ENCODE results near the gene JMJD4.

Gene JMJD4

DNA sequence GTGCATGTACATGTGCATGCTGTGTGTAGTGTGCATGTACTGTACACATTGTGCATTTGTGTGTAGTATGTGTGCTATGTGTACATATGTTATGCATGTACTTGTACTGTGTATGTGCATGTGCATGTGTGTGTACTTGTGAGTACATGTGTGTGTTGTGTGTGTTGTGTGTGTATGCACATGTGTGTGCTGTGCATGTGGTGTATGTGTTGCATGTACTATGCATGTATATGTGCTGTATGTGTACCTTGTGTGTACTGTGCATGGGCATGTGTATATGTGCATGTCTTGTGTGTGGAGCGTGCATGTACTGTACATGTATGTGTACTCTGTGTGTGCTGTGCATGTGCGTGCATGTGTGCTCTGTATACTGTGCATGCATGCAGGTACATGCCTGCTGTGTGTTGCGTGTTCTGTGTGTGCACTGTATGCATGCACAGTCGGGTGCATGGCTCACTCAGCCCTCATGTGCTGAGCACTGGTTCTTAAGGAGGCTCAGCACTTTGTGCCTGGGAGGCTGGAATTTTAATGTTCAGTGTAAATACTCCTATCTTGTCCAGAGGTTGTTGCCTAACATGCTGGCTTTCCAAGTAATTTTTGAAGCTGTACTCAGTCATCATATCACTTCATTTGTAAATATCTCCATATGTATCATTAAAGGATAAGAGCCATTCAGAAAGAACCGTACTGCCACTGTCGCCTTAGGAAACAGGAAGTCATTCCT is 32.5 kb upstream of the JMJD4 start:
- peaks cover 3% of the 10 kb centered on the region for H3K4me1 ChIP-seq (ENCODE audit: control insufficient read depth, insufficient read depth, low read length)
- no peak overlapping the region for H3K9ac ChIP-seq (ENCODE audit: low read length)
- H3K27me3 ChIP-seq (replicated peaks; ENCODE audit: control insufficient read depth, insufficient read depth, low read length): no peaks in the 10 kb centered on the region
- no peaks in the 10 kb centered on the region for H3K9me3 ChIP-seq (ENCODE audit: control insufficient read depth, low read length)
- no peak overlapping the region for H3K4me3 ChIP-seq (ENCODE audit: low read length)
- no peak for DNase-seq (ENCODE audit: low read depth)
- H3K36me3 ChIP-seq (ENCODE audit: control insufficient read depth, insufficient read depth, low read length, severe bottlenecking): peaks cover 44% of the 10 kb centered on the region

DNA sequence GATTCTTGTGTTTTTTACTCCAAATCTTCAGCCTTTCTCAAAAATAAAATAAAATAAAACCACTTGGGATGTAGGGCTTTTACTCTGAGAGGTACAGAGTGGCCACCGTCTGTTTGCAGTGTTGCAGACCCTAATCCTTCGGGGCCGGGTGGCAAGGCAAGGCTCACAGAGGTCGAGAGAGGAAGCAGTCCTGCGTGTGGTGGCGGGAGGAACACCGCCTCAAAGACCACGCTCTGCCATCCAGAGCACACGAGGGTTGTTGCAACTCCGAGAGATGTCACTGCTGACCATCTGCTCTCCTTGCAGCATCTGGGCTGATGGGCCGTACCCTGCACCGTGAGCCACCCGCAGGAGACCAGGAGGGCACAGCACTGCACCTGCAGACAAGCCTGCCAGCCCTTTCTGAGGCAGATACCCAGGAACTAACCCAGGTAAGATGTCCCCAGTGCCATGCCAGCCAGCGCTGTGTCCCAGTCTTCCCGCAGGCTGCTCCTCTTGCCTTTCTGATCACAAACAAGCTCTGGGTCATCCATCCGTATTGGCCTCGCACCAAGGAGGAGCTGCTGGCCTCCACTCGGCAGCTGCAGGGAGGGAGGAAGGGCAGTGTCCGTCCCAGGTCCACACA is 31.7 kb upstream of the JMJD4 start:
- H3K4me1 ChIP-seq (ENCODE audit: control insufficient read depth, insufficient read depth, low read length): peaks cover 4% of the 10 kb centered on the region
- no peak overlapping the region for H3K9ac ChIP-seq (ENCODE audit: low read length)
- no peak for DNase-seq (ENCODE audit: low read depth)
- no peaks in the 10 kb centered on the region for H3K9me3 ChIP-seq (ENCODE audit: control insufficient read depth, low read length)
- peaks cover 38% of the 10 kb centered on the region for H3K36me3 ChIP-seq (ENCODE audit: control insufficient read depth, insufficient read depth, low read length, severe bottlenecking)
- no peak overlapping the region for H3K4me3 ChIP-seq (ENCODE audit: low read length)
- H3K27me3 ChIP-seq (replicated peaks; ENCODE audit: control insufficient read depth, insufficient read depth, low read length): no peaks in the 10 kb centered on the region

DNA sequence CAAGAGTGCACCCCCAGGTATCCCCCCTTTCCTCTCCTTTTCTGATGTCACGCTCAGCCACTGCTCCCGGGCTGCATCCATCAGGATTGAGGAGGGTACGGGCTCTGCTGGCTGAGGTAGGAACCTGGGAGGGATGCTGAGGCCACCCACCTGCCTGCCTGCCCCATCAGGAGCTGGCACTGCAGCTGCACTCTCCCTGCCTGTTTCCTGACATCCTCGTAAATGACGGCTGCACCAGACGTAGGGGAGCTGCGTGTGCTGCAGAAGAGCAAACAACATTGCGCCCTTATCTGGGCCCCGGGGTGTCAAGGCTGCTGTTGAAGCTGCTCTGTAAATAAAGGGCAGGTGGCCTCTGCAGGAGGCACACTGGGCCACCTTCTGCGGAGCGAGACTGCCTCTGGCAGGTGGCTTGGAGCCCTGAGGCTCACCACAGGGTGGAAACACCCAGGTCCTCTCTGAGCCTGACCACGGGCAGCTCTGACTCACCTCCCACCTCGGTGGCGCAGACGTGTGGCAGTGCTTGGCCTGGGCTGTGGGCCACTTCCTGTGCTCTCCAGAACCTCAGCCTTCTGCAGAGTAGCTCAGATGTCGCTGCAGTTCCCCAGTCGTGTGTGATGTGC is 31.0 kb upstream of the JMJD4 start:
- no peak overlapping the region for H3K9ac ChIP-seq (ENCODE audit: low read length)
- H3K4me1 ChIP-seq (ENCODE audit: control insufficient read depth, insufficient read depth, low read length): peaks cover 4% of the 10 kb centered on the region
- H3K9me3 ChIP-seq (ENCODE audit: control insufficient read depth, low read length): no peaks in the 10 kb centered on the region
- no peak overlapping the region for H3K4me3 ChIP-seq (ENCODE audit: low read length)
- no peak for DNase-seq (ENCODE audit: low read depth)
- H3K36me3 ChIP-seq (ENCODE audit: control insufficient read depth, insufficient read depth, low read length, severe bottlenecking): peaks cover 37% of the 10 kb centered on the region
- H3K27me3 ChIP-seq (replicated peaks; ENCODE audit: control insufficient read depth, insufficient read depth, low read length): no peaks in the 10 kb centered on the region

DNA sequence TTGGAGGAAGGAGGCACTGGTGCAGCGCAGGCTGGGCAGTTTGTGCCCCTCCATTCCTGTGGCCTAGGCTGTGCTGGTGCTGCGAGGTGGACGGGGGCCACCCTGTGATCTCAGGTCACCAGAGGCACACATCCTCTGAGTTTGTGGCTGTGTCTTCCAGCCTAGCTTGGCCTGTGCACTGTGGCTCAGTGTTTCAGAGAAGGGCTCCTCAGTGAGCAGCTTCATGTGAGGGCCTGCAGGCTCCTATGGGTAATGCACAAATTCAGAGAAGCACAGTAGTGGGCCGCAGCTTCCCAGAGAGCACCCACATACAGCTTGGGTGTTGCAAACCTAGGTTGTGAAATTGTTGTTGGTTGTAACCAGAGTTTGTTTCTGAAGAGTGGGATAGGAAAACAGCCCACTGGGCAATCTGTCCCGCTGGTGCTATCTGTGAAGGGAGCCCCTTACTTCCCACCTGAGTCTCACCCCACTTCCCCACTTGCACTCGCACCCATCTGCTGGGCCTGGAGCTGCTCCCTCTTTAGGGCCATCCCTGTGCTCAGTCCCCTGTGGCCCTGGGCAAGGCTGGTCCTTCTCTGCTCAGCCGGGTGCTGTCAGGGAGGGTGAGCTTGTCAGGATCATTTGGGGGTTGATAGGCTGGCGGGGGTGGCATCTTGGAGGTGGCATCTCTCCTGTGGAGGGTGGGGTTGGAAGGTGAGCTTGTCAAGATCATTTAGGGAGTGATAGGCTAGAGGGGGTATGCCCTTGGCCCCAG is 30.3 kb upstream of the JMJD4 start:
- Histone ChIP-seq H3K4me3 (ENCODE audit: low read length) (no peak overlapping the region), H3K36me3 (ENCODE audit: control insufficient read depth, insufficient read depth, low read length, severe bottlenecking) (peaks cover 30% of the 10 kb centered on the region), H3K4me1 (ENCODE audit: control insufficient read depth, insufficient read depth, low read length) (peaks cover 4% of the 10 kb centered on the region), H3K9ac (ENCODE audit: low read length) (no peak overlapping the region), H3K27me3 (replicated peaks; ENCODE audit: control insufficient read depth, insufficient read depth, low read length) (no peaks in the 10 kb centered on the region), H3K9me3 (ENCODE audit: control insufficient read depth, low read length) (no peaks in the 10 kb centered on the region)
- DNase-seq (ENCODE audit: low read depth): no peak

DNA sequence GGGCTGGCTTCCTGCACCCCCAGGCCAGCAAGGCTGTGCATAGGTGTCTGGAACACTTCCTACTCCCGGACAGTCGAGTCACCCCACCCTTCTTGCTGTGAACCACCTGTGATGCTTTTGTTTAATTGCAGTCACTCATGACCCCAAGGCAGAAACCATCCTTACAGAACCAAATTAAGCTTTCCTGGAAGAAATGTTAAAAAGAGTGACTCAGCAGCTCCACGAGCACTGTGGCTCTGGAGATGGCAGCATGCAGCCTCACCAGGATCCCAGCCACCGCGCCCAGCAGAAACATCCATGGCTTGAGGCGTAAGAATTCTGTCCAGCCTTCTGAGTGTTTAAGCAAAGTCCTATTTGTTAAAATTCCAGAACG is 28.9 kb upstream of the JMJD4 start:
- H3K4me3 ChIP-seq (ENCODE audit: low read length): no peak overlapping the region
- peaks cover 15% of the 10 kb centered on the region for H3K4me1 ChIP-seq (ENCODE audit: control insufficient read depth, insufficient read depth, low read length)
- no peak overlapping the region for H3K9ac ChIP-seq (ENCODE audit: low read length)
- H3K36me3 ChIP-seq (ENCODE audit: control insufficient read depth, insufficient read depth, low read length, severe bottlenecking): peaks cover 23% of the 10 kb centered on the region
- H3K27me3 ChIP-seq (replicated peaks; ENCODE audit: control insufficient read depth, insufficient read depth, low read length): no peaks in the 10 kb centered on the region
- no peaks in the 10 kb centered on the region for H3K9me3 ChIP-seq (ENCODE audit: control insufficient read depth, low read length)
- peak; percentile 83 for DNase-seq (ENCODE audit: low read depth)

DNA sequence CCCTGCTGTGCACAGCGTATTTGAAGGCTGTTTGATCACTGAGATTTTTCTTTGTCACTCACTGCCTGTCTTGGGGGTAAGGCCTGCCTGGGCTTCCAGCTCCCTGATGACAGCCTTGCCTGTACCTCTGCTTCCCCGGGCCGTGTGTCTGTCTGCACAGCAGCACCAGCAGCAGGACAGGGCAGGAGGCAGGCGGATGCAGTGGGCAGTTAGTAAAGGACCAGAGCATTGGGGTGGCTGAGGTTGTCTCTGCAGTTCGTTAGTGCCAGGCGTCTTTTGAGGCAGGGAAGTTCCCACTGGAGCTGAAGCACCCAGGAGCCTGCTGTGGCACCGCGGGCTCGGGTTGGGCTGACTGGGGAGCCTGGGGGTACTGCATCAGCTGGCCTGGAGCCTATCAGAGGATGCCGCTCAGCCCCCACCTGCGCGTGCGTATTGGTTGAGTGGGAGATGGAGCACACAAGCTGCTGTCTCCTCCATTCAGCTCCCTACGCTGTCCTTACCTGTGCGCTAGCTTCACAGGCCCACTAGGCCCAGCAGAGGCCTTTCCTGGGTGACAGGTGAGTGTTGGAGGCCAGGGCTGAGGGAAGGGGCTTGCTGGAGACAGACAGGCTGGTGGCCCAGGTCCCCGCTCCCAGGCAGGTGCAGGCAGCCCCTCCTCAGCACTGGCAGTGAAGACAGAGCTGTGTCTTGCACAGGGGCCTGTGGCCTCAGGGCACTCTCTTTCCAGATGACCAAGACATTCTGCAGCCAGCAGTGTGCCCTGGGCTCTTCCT is 28.3 kb upstream of the JMJD4 start:
- no peak for DNase-seq (ENCODE audit: low read depth)
- no peak overlapping the region for H3K4me3 ChIP-seq (ENCODE audit: low read length)
- H3K9me3 ChIP-seq (ENCODE audit: control insufficient read depth, low read length): no peaks in the 10 kb centered on the region
- H3K27me3 ChIP-seq (replicated peaks; ENCODE audit: control insufficient read depth, insufficient read depth, low read length): no peaks in the 10 kb centered on the region
- peaks cover 17% of the 10 kb centered on the region for H3K36me3 ChIP-seq (ENCODE audit: control insufficient read depth, insufficient read depth, low read length, severe bottlenecking)
- peaks cover 17% of the 10 kb centered on the region for H3K4me1 ChIP-seq (ENCODE audit: control insufficient read depth, insufficient read depth, low read length)
- H3K9ac ChIP-seq (ENCODE audit: low read length): no peak overlapping the region

DNA sequence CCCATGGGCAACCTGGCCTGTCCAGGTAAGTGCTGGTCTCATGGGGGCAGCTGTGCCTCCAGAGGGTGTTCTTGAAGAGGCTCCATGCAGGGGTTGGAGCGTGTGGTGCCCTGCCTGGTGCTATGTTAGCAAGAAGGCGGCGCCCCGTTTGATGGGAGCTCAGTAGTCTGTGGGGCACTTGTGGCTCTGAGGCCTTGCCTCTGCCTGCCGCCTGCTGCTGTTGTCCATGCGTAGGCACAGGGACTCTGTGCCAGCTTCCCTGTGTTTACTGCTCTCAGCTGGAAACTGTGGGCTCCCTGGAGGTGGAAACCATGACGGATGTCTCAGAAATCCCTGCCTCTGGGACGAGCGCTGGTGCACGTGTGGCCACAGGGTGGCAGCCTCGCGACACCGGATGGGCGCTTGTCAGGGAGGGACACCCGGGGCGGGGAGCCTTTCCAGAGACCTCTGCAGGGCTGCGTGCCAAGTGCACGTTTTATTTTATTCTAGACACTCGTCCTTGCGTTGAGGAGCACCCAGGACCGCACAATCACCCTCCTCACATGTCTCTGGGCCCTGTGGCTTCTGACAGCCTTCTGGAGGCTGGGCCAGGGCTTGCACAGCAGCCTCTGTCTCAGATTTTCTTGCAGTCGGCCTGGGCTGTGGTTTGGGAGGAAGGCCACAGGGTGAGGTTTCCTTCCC is 27.3 kb upstream of the JMJD4 start:
- no peak overlapping the region for H3K9ac ChIP-seq (ENCODE audit: low read length)
- peaks cover 7% of the 10 kb centered on the region for H3K36me3 ChIP-seq (ENCODE audit: control insufficient read depth, insufficient read depth, low read length, severe bottlenecking)
- no peak overlapping the region for H3K4me3 ChIP-seq (ENCODE audit: low read length)
- H3K9me3 ChIP-seq (ENCODE audit: control insufficient read depth, low read length): no peaks in the 10 kb centered on the region
- H3K27me3 ChIP-seq (replicated peaks; ENCODE audit: control insufficient read depth, insufficient read depth, low read length): no peaks in the 10 kb centered on the region
- H3K4me1 ChIP-seq (ENCODE audit: control insufficient read depth, insufficient read depth, low read length): peaks cover 17% of the 10 kb centered on the region
- DNase-seq (ENCODE audit: low read depth): peak; percentile 94

DNA sequence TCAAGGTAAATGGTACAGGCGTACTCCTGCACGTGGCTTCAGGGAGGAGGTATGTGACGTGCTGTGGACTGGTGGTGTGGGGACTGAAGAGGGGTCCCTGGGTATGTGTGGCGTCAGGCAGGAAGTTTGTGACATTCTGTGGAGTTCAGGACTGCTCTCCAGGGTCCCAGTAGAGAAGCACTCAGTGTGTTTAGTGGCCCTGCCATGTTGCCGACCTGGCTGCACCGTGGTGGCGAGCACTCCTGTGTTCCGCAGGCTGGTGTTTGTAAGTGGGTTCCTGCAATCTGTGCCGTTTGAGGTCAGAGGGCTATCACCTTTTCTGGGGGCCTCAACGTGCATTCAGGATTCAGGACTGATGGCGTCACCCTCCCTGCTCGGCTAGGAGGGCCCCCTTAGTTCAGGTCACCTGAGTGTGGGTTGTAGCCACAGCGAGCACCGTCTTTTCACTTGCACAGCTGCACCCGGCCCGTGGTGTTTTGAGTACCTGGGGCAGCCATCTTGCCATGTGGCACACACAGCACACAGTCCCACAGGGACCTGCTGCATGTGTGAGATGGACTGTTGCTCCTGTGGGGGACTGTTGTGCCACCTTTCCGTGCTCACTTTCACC is 26.6 kb upstream of the JMJD4 start:
- no peaks in the 10 kb centered on the region for H3K9me3 ChIP-seq (ENCODE audit: control insufficient read depth, low read length)
- no peak overlapping the region for H3K4me3 ChIP-seq (ENCODE audit: low read length)
- no peak for DNase-seq (ENCODE audit: low read depth)
- no peak overlapping the region for H3K9ac ChIP-seq (ENCODE audit: low read length)
- peaks cover 17% of the 10 kb centered on the region for H3K4me1 ChIP-seq (ENCODE audit: control insufficient read depth, insufficient read depth, low read length)
- H3K36me3 ChIP-seq (ENCODE audit: control insufficient read depth, insufficient read depth, low read length, severe bottlenecking): peaks cover under 1% of the 10 kb centered on the region
- no peaks in the 10 kb centered on the region for H3K27me3 ChIP-seq (replicated peaks; ENCODE audit: control insufficient read depth, insufficient read depth, low read length)

DNA sequence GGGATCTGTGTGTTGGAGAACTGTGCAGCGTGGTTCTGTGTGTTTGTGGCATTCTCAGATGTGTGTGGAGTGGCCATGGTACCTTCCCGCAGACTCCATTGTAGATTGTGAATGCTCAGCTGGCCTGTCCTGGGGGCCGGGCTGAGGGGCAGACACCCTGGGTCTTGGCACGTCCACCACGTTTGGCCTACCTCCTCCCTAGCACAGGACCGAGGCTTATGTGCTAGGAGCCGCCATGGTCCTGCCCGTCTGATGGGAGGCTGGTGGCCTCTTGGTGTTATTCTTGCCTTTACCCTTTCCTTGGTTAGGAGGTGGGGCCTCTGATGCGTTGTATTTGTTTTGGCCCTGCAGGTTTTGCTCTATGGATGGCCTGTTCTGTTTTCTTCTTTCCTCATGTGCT is 25.3 kb upstream of the JMJD4 start:
- Histone ChIP-seq H3K36me3 (ENCODE audit: control insufficient read depth, insufficient read depth, low read length, severe bottlenecking) (no peaks in the 10 kb centered on the region), H3K27me3 (replicated peaks; ENCODE audit: control insufficient read depth, insufficient read depth, low read length) (no peaks in the 10 kb centered on the region), H3K4me3 (ENCODE audit: low read length) (no peak overlapping the region), H3K4me1 (ENCODE audit: control insufficient read depth, insufficient read depth, low read length) (peaks cover 27% of the 10 kb centered on the region), H3K9me3 (ENCODE audit: control insufficient read depth, low read length) (no peaks in the 10 kb centered on the region), H3K9ac (ENCODE audit: low read length) (no peak overlapping the region)
- no peak for DNase-seq (ENCODE audit: low read depth)
